ENCODE data around the gene TMEM238L.
"Not testable (repeated sequence)": the region's sequence is repeated elsewhere in the genome, so short reads cannot be mapped to it uniquely, and the experiment has no call there.

Gene TMEM238L, protein sequence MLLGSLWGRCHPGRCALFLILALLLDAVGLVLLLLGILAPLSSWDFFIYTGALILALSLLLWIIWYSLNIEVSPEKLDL

DNA sequence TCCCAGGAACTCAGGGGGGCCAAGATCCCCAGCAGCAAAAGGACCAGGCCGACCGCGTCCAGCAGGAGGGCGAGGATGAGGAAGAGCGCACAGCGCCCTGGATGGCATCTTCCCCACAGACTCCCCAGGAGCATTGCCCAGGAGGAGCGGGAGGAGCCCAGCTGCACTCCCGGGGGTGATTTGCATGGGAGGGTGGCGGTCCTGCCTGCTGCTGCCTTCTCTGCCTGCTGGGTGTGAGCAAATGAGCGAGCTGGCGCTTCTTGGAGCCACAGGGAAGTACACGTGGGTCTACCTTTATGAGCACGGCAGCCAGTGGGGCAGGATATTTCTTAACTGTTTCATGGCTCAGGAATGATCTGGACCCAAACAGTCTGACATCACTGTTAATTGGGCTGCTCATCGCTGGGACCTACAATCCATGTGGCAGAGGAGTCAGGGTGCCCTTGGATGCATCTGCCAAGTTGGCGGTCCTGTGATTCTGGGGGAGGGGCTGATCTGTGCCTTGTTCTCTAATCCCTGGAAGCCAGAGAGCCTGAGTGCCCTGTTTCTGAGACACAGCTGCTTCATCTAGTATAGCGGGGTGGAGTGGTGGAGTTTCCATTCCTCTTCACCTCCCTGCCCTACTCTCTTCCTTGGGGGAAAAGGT is at the start of gene TMEM238L:
TSS of gene TMEM238L (minus strand) at position 270 of the 646 bp plus-strand sequence. CDS start at position 134, 136 bp downstream.
- no peak for TF ChIP-seq GATA1 (IDR thresholded peaks at IDR 0.05; ENCODE audit: low read depth, low read length)
- TF ChIP-seq POLR2A (IDR thresholded peaks at IDR 0.05; ENCODE audit: low read length): no peak

DNA sequence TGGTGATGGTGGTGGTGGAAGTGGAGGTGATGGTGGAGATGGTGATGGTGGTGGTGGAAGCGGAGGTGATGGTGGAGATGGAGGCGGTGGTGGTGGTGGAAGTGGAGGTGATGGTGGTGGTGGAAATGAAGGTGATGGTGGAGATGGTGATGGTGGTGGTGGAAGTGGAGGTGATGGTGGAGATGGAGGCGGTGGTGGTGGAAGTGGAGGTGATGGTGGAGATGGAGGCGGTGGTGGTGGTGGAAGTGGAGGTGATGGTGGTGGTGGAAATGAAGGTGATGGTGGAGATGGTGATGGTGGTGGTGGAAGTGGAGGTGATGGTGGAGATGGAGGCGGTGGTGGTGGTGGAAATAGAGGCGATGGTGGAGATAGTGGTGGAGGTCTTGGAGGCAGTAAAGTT is 42.7 kb upstream of the TMEM238L start:
- not testable (repeated sequence) for DNase-seq

More for the DNA sequence above, at the start of gene TMEM238L:
- DNase-seq: no peak

DNA sequence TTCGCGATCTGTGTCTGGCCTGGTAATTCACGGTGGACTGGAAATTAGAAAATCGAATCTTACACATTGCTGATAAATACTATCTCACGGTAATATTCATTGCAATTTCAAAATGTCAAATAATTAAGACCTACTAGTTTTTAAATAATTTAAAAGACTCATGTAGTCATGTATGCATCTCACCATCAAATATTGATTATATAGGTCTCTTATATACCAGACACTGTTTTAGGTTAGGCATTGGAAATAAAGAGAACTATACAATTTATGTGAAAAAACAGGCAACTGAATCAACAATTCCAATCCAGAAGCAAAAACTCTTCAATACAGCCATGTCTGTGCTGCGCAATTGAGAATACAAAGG is 41.5 kb upstream of the TMEM238L start:
- TF ChIP-seq POLR2A (IDR thresholded peaks at IDR 0.05; ENCODE audit: low read length) (no peak), GATA1 (IDR thresholded peaks at IDR 0.05; ENCODE audit: low read depth, low read length) (no peak)
- DNase-seq: no peak

DNA sequence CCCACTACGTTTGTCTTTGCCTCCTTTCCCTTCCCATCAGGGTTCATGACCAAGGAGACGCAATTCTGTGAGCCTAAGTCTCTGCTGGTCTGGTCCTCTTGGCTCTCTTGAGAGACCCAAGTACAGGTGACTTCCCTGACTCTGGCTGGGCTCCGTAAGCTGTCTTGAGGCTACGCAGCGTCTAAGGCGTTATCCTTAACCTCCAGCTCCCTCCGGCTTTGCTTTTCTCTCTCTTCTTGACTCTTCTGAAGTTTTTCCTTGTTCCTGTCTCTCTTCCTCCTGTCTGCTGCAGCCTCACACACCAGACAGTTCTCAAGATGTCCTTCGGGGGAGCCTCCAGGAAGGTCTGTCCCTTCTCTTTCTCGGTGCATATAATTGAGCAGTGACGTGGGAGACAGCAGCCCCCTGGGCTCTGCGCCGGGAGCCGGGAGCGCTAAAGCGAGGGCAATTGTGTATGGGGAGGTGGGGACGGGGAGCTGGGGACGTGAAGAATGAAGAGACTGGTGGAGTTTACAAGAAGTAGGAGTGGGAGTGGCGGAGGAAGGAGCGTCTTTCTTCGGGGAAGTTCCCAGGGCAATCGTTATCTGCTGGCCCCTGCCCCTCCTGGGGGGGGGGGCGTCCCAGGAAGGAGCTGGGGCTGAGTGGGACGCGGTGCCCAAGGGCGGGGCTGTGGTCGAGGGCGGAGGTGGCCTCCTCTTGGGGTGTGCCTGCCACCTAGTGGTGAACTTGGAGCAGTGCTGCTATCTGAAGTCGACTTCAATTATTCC is 40.9 kb upstream of the TMEM238L start:
- TF ChIP-seq GATA1 (IDR thresholded peaks at IDR 0.05; ENCODE audit: low read depth, low read length) (no peak), POLR2A (IDR thresholded peaks at IDR 0.05; ENCODE audit: low read length) (no peak)
- peak; percentile 77 to 85 for DNase-seq

DNA sequence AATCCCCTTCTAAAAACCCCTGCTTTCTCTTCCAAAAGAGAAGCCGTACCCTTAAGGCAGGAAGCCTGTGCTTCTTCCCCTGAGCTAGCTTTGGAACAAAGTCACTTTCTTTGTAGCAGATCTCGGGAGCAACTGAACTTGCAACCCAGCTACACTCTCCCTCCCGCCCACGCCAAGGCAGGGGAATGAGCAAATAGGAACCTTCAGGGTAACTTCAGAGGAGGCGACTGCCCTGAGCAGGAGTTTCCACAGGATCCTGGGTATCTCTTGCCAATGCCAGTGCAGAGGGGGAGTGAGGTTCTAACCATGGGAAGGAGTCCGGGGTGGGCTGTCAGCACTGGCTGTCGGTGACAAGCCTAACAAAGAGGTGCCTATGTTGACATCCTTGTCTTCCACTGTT is 39.9 kb upstream of the TMEM238L start:
- TF ChIP-seq GATA1 (IDR thresholded peaks at IDR 0.05; ENCODE audit: low read depth, low read length): no peak
- TF ChIP-seq POLR2A (IDR thresholded peaks at IDR 0.05; ENCODE audit: low read length): no peak
- DNase-seq: peak; percentile 30 to 41

DNA sequence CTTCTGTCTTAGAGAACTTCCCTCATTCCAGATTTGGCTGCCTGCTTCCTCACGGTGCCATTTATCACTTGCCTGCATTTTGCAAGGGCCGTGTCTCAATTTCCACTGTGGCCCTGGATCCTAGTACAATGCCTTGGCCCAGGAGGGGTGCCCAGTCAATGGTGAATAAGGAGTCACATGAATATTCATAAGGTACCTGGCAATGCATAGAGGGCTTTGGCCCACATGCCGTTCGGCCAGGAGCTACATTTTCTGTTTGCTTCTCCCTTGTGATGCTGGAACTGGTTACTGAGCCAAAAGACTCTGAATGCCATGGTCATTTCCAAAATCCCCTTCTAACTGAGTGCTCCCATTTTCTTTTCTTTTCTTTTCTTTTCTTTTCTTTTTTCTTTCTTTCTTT is 38.8 kb upstream of the TMEM238L start:
- no peak for TF ChIP-seq POLR2A (IDR thresholded peaks at IDR 0.05; ENCODE audit: low read length)
- no peak for TF ChIP-seq GATA1 (IDR thresholded peaks at IDR 0.05; ENCODE audit: low read depth, low read length)
- no peak for DNase-seq

DNA sequence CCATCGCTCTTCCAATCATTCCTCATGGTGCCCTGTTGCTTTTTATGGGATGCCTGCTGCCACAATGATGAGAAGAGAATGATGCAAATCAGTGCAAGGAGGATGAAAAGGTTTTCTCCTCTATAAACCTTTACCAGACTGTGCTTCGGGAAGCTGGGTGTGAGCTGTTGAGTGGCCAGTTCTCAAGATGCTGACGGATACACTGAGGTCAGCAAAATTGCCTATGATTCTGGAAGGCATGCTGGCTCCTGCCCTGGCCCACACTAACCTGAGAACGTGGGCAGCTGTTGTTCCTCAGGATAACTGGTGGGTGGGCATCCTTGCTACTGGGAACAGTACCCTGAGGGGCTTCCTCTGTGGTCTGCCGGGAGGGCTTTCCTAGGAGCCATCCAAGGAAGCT is 34.8 kb upstream of the TMEM238L start:
- DNase-seq: no peak
- TF ChIP-seq POLR2A (IDR thresholded peaks at IDR 0.05; ENCODE audit: low read length): no peak
- TF ChIP-seq GATA1 (IDR thresholded peaks at IDR 0.05; ENCODE audit: low read depth, low read length): no peak

DNA sequence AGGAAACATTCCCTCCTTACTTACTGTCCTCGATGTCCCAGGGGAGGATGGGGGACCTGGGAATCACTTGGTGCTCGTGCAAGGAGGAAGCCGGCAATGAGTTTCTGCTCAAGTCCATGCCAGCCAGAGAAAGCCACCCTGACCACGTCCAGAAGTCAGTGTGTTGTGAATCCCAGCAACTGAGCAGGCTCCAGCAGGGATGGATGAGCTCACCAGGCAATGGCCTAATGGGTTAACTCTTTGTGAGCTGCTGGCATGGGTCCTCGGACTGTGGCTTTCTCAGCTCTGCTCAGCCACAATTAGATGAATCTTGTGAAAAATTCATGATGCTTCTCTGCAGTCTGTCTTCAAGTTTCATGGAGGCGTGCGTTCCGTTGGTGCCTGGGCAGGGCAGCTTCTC is 34.0 kb upstream of the TMEM238L start, which contains the start of gene PIRT:
TSS of gene PIRT (minus strand) at position 167 of the 400 bp plus-strand sequence. CDS start 12,442 bp downstream, outside the sequence.
- DNase-seq: no peak
- TF ChIP-seq GATA1 (IDR thresholded peaks at IDR 0.05; ENCODE audit: low read depth, low read length) (no peak), POLR2A (IDR thresholded peaks at IDR 0.05; ENCODE audit: low read length) (no peak)

DNA sequence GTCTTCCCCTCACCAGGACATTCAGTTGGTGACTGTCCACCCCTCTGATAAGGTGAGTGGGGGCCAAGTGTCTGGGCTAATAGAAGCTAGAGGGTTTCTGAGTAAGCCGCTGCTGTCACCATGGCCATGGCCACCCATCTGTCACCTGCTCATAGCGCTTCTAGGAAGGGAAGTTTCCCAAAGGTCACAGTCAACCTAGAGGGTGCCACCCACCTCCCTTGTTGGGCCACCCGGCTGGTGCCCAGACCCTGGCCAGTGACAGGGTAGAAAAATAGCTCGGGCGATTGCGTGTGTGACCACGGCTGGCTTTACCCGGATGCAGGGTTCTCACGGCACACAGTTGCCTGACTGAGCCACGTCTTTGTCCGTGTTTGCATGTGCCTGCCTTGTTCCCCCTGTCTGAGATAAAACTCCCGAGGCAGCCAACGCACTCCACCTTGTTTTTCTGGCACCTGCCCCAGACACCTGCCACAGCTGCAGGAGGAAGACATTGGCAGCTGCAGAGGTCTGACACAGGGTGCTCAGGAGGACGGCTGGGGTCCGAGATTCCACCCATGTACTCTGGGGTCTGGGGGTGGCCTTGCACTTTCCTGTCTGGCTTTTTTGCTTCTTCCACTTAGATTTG is 33.2 kb upstream of the TMEM238L start:
- TF ChIP-seq GATA1 (IDR thresholded peaks at IDR 0.05; ENCODE audit: low read depth, low read length): no peak
- no peak for TF ChIP-seq POLR2A (IDR thresholded peaks at IDR 0.05; ENCODE audit: low read length)
- peak in 1 of 2 experiments; percentile 41 for DNase-seq

DNA sequence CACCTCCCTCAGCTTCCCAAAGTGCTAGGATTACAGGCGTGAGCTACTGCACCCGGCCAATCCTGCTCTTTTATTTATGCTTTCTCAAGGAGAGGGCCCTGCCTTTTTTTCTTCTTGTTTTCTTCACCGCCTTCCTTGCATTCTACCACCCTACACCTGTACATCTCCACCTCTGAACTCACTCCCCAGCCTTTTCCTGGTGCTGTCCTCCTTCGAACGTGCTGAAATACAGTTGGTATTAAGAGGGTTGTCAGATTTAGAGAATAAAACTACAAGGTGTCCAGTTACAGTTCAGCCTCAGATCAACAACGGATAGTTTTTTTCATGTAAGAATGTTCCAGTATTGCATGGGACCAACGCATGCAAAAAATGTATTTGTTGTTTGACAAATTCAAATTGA is 32.2 kb upstream of the TMEM238L start:
- TF ChIP-seq POLR2A (IDR thresholded peaks at IDR 0.05; ENCODE audit: low read length): no peak
- TF ChIP-seq GATA1 (IDR thresholded peaks at IDR 0.05; ENCODE audit: low read depth, low read length): no peak
- DNase-seq: no peak

DNA sequence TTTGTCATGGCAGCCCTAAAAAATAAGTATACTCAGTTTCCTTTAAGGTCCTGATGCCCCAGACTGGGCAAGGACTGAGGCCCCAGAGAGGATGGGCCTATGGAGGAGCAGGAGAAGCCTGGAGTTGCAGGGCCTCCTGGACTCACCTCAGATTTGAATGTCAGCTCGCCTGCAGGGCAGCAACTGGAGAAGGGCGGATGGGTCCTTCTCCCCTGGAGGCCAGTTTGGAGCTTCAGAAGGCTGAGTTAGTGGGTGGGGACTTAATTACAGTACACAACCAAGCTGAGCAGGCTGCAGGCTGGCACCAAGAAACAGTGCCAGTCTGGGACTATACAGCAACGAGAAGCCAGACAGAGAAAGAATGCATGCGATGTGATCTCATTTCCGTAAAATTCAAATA is 27.8 kb upstream of the TMEM238L start:
- TF ChIP-seq POLR2A (IDR thresholded peaks at IDR 0.05; ENCODE audit: low read length) (no peak), GATA1 (IDR thresholded peaks at IDR 0.05; ENCODE audit: low read depth, low read length) (no peak)
- DNase-seq: no peak

DNA sequence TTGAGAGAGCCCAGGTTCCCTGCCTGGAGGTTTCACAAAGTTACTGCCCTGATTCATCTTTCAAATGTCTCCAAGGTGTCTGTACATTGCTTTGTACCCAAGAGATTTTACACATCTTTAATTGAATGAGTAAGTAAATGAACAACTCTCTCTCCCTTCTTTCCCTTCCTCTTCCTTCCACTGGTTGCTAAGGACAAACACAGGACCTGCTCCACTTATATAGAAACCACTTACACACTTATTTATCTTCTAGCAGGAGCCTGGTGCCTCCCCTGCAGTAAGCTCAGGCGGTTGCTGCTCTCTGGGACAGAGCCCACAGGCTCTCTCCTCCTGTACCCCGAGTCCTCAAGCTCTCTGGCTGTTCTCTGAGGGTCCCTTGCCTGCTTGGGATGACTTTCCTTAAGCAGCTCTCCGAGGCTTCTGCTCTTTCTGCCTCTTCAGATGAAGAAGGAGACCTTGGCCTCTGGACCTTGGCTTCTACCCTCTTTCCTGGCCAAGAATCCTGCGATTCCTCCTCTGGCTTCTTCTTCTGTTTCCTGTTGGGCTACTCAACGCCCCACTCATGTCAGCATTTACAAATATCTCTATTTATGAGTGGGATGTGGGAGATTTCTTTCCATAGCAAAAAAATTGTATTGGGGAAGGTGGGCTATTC is 24.1 kb upstream of the TMEM238L start:
- TF ChIP-seq POLR2A (IDR thresholded peaks at IDR 0.05; ENCODE audit: low read length) (no peak), GATA1 (IDR thresholded peaks at IDR 0.05; ENCODE audit: low read depth, low read length) (no peak)
- DNase-seq: no peak

DNA sequence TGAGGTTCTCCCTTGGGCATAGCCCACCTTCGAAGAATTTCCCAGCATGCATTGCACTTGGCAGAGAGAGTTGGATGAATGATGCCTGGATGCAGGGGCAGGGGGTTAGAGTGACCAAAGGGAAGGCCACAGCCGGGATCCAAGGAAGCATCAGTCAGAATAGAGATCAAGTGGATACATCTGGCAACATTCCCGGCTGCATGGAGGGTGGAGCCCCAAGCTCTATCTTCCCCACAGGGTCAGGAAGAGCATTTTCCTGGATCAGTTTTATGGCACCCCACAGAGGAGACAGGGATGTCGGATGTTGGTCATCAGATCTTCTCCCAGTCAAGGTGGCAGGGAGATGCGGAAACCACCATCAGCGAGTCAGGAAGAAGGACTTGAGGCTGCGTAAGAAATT is 21.0 kb upstream of the TMEM238L start:
- TF ChIP-seq POLR2A (IDR thresholded peaks at IDR 0.05; ENCODE audit: low read length): no peak
- no peak for TF ChIP-seq GATA1 (IDR thresholded peaks at IDR 0.05; ENCODE audit: low read depth, low read length)
- no peak for DNase-seq

DNA sequence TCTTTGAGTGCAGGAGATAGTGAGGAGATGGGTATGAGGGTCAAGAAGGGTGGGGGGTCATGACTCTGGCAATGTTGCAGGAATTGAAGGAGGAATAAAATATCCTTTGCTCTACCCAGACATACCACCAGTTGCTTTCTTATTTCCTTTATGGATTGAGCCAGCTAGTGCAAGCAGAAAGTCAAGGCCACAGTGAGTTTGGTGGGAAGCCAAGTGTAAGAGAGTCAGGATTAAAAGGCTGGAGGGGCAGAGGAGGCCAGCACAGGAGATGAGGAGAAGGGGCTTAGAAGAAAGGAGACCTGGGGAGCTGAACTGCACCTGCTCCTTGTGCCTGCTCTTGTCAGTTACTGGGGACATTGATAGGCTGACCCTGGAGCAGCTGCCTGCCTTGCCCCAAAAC is 17.9 kb upstream of the TMEM238L start:
- TF ChIP-seq GATA1 (IDR thresholded peaks at IDR 0.05; ENCODE audit: low read depth, low read length) (no peak), POLR2A (IDR thresholded peaks at IDR 0.05; ENCODE audit: low read length) (no peak)
- DNase-seq: no peak

All from erythroblast (primary cell).